ENCODE measurements around the gene OSBPL5. TPM values are rescaled to one million over a fixed set of nuclear protein-coding genes. Genes with fewer than 3 reads are reported as not detected.

The OSBPL5 gene
- total and polyA plus RNA-seq, 10 donors = 5.1 to 91.2 (median 51.0) TPM

DNA sequence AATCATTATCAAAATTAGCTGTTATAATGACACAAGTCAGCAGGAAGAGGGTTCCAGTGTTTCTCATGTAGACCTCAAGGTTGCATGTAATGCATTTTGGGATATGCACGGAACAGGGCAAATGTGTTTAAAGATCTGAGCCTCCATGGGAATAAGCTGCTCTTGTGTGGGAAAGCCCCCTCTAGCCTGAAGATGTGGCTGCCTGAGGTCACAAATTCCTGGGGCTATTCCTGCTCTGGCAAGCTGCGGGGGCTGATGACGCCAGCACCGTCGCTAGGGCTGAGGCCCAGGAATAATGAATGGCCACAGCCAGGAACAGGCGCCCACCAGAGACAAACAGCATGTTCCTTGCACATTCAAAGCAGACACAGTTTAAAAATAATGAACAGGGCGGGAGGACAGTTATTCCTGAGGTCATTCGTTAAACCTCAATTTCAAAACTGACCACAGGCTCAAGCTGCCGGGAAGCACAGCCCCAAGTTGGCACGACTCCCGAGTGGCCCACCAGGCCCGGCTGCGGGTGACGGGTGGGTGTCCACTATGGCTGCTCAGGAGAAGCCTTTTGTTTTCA lies 11.7 kb downstream of the OSBPL5 start:
- 39 to 73% (median 54%) methylated on average over 14 of the region's 14 CpGs for WGBS, 5 donors
- peak; percentile 73 for DNase-seq
- peak; percentile 34 to 53 (median 45) for TF ChIP-seq POLR2AphosphoS5 (IDR thresholded peaks at IDR 0.05)
- TF ChIP-seq, protein P1, sequence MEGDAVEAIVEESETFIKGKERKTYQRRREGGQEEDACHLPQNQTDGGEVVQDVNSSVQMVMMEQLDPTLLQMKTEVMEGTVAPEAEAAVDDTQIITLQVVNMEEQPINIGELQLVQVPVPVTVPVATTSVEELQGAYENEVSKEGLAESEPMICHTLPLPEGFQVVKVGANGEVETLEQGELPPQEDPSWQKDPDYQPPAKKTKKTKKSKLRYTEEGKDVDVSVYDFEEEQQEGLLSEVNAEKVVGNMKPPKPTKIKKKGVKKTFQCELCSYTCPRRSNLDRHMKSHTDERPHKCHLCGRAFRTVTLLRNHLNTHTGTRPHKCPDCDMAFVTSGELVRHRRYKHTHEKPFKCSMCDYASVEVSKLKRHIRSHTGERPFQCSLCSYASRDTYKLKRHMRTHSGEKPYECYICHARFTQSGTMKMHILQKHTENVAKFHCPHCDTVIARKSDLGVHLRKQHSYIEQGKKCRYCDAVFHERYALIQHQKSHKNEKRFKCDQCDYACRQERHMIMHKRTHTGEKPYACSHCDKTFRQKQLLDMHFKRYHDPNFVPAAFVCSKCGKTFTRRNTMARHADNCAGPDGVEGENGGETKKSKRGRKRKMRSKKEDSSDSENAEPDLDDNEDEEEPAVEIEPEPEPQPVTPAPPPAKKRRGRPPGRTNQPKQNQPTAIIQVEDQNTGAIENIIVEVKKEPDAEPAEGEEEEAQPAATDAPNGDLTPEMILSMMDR (IDR thresholded peaks at IDR 0.05 in 8 of 11, conservative IDR thresholded peaks at IDR 0.05 in 3 of 11) = no peak
- no peak for TF ChIP-seq POLR2A (IDR thresholded peaks at IDR 0.05)
- Histone ChIP-seq H3K4me1 (peaks cover 3 to 99% (median 44%) of the 10 kb centered on the region in 6 donors), H3K9me3 (no peaks in the 10 kb centered on the region), H3K36me3 (peaks cover 0 to 22% (median 0%) of the 10 kb centered on the region in 6 donors), H3K27me3 (replicated peaks in 1 of 7) (no peaks in the 10 kb centered on the region), H3K4me3 (peak overlapping the region in 1 of 8 donors; percentile 17), H3K27ac (peak overlapping the region in 6 of 8 donors; percentile 58 to 80 (median 70))
- intact Hi-C loops (cut with DNase I; ENCODE audit: low total_unique reads) = no loop called here

DNA sequence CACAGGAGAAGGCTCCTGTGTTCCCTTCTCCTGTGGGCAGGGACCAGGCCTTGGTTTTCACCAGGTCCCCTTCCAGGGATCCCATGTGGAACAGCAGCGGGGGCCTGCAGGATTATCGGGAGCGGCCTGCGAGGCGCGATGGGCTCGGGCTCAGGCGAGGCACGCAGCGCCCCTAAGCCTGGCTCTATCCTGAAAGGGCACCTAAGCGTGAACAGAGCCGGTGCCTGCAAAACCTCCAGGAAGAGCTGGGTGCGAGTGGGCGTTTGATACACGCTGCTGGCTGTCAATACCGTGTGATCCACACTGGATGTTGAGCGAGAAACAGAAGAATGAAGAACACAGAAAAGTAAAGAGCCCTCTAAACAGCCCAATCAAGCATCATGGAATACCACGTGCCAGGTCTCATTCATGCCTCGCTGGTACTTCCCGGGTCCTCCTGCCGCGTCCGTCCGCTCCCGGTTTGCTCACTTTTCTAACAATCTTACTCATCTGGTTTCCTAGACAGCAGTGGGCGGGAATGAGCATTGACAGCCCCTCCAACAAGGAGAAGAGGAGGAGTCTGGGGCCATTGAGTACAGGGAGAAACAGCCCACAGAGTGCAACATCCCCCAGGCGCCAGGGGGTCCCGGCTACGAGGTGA lies 12.5 kb downstream of the OSBPL5 start:
- Histone ChIP-seq H3K9me3 (no peaks in the 10 kb centered on the region), H3K27me3 (replicated peaks in 1 of 7) (no peaks in the 10 kb centered on the region), H3K4me1 (peaks cover 3 to 99% (median 45%) of the 10 kb centered on the region in 6 donors), H3K4me3 (no peak overlapping the region), H3K27ac (peak overlapping the region in 5 of 8 donors; percentile 2 to 80 (median 67)), H3K36me3 (peaks cover 0 to 22% (median 0%) of the 10 kb centered on the region in 6 donors)
- no peak for TF ChIP-seq POLR2AphosphoS5 (IDR thresholded peaks at IDR 0.05)
- no peak for TF ChIP-seq POLR2A (IDR thresholded peaks at IDR 0.05)
- TF ChIP-seq, protein P1 (IDR thresholded peaks at IDR 0.05 in 8 of 11, conservative IDR thresholded peaks at IDR 0.05 in 3 of 11) = no peak
- intact Hi-C loops (cut with DNase I; ENCODE audit: low total_unique reads) = no loop called here
- DNase-seq = no peak
- WGBS, 5 donors = 82 to 91% (median 83%) methylated on average over 29 of the region's 29 CpGs

GRCh38 chr11:3150726-3151125 lies 14.4 kb downstream of the OSBPL5 start:
- H3K36me3 ChIP-seq = peaks cover 0 to 41% (median 0%) of the 10 kb centered on the region in 6 donors
- no peak overlapping the region for H3K27ac ChIP-seq
- peaks cover 3 to 95% (median 39%) of the 10 kb centered on the region in 6 donors for H3K4me1 ChIP-seq
- intact Hi-C loops (cut with DNase I; ENCODE audit: low total_unique reads) = no loop called here
- TF ChIP-seq, protein P1 (IDR thresholded peaks at IDR 0.05 in 8 of 11, conservative IDR thresholded peaks at IDR 0.05 in 3 of 11) = no peak
- no peak for TF ChIP-seq POLR2A (IDR thresholded peaks at IDR 0.05)
- no peak for TF ChIP-seq POLR2AphosphoS5 (IDR thresholded peaks at IDR 0.05)
- no peaks in the 10 kb centered on the region for H3K9me3 ChIP-seq
- WGBS, 5 donors = 89 to 92% (median 90%) methylated on average over 14 of the region's 14 CpGs
- no peaks in the 10 kb centered on the region for H3K27me3 ChIP-seq (replicated peaks in 1 of 7)
- no peak overlapping the region for H3K4me3 ChIP-seq
- no peak for DNase-seq

DNA sequence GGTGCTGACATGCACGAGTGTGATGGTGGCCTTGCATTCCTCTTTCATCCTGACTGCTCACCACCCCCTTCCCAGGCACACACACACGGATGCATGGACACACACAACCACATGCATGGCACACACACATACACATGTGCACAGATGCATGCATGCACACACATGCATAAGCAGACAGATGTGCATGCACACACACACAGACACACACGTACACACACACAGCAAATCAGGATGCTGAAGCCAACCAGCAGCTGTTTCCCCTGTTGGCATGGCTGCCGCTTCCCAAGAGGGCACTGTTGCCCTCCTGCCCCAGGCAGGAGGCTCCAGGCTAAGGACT lies 15.3 kb downstream of the OSBPL5 start:
- Histone ChIP-seq H3K27me3 (replicated peaks in 1 of 7) (no peaks in the 10 kb centered on the region), H3K4me3 (no peak overlapping the region), H3K27ac (no peak overlapping the region), H3K4me1 (peaks cover 3 to 96% (median 35%) of the 10 kb centered on the region in 6 donors), H3K36me3 (peaks cover 0 to 49% (median 0%) of the 10 kb centered on the region in 6 donors), H3K9me3 (no peaks in the 10 kb centered on the region)
- no peak for DNase-seq
- intact Hi-C loops (cut with DNase I; ENCODE audit: low total_unique reads) = no loop called here
- 29 to 73% (median 58%) methylated on average over 2 to 4 of the region's 4 CpGs for WGBS, 5 donors
- TF ChIP-seq POLR2AphosphoS5 (IDR thresholded peaks at IDR 0.05) = no peak
- no peak for TF ChIP-seq POLR2A (IDR thresholded peaks at IDR 0.05)
- TF ChIP-seq, protein P1 (IDR thresholded peaks at IDR 0.05 in 8 of 11, conservative IDR thresholded peaks at IDR 0.05 in 3 of 11) = no peak
